NCI-H446 (cell line): ENCODE data around the gene MAP1A.

Experiments
- DNase-seq, 2 experiments: peaks; one replicate each; lab custom pipeline; 2025; lab: John Stamatoyannopoulos, UW

The MAP1A gene

GRCh38 chr15:43517354-43518196 is at the start of gene MAP1A:
Gene MAP1A (plus strand): TSS chr15:43517608. CDS start chr15:43521474, 3,866 bp downstream.
- peak; percentile 33 to 51 for DNase-seq

- no peak for DNase-seq
These were observed 47.5 kb upstream of the MAP1A start for GRCh38 chr15:43469867-43470266.

DNA sequence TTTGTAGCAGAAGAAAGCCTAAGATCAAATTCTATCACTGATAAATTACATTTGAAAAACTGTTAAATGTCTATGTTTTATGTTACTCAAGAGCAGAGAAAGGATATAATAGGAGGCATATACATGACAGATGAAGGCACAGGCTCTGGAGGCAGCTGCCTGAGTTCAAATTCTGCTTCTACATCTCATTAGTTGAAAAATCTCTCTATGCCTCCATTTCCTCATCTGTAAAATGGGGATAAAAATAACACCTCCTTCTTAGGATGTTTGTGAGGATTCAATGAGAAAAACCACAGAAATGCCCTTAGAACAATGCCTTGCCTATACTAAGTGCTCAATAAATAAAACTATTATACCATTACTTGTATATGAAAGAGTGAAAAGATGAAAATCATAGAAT is 45.4 kb upstream of the MAP1A start:
- DNase-seq, result no peak

DNA sequence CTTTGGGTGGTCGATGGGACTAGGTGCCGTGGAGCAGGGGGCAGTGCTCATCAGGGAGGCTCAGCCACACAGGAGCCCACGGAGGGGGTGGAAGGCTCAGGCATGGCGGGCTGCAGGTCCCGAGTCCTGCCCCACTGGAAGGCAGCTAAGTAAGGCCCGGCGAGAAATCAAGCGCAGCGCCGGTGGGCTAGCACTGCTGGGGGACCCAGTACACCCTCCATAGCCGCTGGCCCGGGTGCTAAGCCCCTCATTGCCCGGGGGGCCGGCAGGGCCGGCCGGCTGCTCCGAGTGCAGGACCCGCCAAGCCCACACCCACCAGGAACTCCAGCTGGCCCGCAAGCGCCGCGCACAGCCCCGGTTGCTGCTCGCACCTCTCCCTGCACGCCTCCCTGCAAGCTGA is 43.5 kb upstream of the MAP1A start:
- no peak for DNase-seq

DNA sequence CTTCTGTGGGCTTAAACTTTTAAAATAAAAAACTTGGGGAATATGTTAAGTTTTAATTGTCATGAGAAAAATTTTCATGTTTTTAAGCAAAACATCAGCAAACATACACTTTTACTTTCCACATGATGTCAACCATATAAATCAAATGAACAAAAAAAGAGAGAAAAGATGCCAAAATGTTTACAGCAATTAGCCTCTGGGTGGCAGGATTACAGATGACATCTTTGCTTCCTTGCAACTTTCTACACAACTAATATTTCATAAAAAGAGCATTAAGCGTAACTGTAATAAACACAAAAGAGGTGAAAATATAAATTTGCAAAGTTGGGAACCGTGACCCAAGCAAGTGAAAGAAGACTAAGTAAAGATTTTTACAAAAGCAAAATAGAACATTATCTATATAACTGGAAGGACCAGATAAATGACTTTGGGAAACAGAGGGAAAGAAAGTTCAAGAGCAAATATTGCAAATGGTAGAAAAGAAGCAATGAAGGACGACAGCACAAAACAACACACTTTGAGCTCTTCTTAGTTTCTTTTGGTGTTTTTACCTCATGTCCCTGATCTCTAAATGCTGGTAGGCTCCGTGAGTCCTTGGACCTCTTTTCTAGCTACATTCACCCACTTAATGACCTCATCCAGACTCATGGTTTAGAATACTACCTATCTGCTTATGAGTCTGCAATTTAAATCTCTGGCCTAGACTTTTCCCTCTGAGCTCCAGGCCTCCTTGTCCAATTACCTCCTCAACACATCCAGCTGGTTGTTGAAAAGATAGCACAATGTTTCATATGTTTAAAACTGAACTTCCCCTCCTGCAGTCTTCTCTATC is 33.9 kb upstream of the MAP1A start:
- peak in 1 of 2 experiments; percentile 2 for DNase-seq

- no peak for DNase-seq
These were observed 33.0 kb upstream of the MAP1A start for GRCh38 chr15:43484455-43484854.

DNA sequence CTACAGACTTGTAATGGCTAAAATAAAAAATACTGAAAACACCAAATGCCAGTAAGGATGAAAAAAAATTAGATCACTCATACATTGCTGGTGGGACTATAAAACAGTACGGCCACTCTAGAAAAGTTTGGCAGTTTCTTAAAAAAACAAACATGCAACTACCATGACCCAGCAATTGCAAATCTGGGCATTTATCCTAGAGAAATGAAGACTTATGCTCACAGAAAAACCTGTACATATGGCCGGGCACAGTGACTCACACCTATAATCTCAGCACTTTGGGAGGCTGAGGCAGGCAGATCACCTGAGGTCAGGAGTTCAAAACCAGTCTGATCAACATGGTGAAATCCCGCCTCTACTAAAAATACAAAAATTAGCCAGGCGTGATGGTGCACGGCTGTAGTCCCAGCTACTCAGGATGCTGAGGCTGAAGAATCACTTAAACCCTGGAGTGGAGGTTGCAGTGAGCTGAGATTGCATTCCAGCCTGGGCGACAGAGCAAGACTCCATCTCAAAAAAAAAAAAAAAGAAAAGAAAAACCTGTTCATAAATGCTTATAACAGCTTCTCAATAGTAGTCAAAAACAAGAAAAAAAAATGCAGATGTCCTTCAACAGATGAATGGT is 30.0 kb upstream of the MAP1A start:
- no peak for DNase-seq

DNA sequence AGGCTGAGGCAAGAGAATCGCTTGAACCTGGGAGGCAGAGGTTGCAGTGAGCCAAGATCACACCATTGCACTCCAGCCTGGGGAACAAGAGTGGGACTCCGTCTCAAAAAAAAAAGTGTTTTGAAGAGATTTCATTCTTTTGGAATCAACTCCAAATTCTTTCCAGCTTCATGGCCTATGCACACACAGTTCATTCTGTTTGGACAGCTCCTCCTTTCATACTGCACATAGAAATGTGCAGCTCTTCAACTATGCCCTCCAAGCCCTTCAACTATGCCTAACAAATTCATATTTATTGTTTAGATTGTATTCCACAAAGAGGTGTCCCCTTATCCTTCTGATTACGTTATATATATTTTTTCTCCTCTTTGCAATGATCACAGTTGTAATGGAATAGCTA is 28.6 kb upstream of the MAP1A start:
- no peak for DNase-seq

DNA sequence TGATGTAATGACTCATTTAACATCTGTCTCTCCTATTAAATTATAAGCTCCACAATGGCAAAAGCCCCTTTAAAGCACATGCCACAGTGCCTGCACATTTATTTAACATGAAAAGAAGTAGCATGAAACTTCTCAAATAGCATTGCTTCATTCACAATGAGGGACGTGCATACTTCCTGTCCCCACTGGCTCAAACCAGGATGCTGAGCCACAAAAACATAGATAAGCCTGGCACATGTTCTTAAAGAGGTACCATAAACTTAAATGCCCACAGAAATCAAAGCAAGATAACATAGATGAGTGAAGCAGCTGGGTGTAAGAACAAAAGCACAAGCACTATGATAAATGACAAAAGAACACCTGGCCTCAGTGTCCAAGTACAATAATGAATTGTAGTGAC is 28.2 kb upstream of the MAP1A start:
- DNase-seq, result no peak

GRCh38 chr15:43492266-43492665 is 25.1 kb upstream of the MAP1A start:
- no peak for DNase-seq

GRCh38 chr15:43492673-43493601 is 24.5 kb upstream of the MAP1A start, which contains the start of gene TP53BP1:
Gene TP53BP1 (minus strand): TSS chr15:43493156. CDS start chr15:43493043, 113 bp downstream.
- DNase-seq, result peak; percentile 81 to 93

DNA sequence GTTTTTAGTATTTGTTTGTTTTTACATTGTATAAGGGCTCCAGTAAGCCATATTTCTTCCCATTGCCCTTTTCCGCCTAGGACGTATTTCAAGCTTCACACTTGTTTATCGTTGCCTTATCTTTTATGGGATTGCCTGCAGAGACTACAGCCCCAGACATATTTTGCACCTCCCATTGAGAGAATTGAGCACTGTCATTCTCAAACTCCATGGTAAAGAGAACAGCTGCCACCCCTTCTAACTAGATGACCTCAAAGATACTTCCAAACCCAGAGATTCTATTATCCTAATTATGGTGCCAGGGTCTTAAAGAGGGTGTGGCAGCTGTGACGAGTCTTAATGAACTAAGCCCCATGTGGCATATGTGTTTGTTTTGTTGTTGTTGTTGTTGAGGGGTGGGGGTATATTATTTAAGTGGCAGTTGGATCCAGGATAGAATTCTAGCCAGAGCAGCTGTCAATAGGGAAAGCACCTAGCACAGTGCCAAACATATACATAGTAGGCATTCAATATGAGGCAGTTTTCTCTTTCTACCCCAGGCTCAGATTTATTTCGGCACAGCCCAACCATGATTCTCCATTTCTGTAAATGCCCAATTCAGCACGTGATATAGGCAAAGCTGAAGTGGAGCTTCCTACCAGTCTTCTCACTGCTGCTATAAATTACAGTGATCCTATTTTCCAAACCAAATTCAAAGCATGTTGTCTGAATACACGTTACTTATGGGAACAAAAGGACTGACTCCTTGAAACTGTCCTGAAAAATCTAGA is 23.5 kb upstream of the MAP1A start:
- no peak for DNase-seq

GRCh38 chr15:43498990-43499389 is 18.4 kb upstream of the MAP1A start:
- no peak for DNase-seq

- DNase-seq, result no peak
These were observed 17.8 kb upstream of the MAP1A start for GRCh38 chr15:43499635-43500034.

GRCh38 chr15:43505738-43506137 is 11.7 kb upstream of the MAP1A start:
- no peak for DNase-seq

GRCh38 chr15:43508421-43508820 is 9.0 kb upstream of the MAP1A start:
- DNase-seq, result no peak

- no peak for DNase-seq
These were observed 8.3 kb upstream of the MAP1A start for GRCh38 chr15:43508991-43509659.

DNA sequence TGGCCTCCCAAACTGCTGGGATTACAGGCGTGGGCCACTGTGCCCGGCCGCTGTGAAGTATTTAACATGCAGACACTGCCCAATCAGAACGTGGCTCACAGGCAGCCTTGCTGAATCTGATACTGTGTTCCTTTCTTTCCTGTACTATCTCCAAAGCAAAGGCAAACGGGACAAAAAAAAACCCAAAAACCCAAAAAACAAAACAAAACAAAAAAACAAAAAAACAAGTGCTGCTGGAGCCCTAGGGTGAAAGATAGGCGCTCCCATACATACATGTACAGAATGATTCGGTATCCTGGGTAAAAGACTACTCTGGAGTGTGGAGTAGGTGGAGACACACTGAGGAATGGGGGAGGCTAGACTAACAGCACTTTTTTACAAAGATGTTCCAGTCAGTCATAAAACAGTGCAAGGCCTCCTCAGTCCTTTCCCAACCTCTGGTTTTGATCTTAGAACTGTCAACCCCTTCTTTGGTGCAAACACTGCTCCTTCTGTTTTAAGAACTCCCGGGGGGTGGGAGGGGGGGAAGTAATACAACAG is 7.7 kb upstream of the MAP1A start:
- DNase-seq, result no peak

DNA sequence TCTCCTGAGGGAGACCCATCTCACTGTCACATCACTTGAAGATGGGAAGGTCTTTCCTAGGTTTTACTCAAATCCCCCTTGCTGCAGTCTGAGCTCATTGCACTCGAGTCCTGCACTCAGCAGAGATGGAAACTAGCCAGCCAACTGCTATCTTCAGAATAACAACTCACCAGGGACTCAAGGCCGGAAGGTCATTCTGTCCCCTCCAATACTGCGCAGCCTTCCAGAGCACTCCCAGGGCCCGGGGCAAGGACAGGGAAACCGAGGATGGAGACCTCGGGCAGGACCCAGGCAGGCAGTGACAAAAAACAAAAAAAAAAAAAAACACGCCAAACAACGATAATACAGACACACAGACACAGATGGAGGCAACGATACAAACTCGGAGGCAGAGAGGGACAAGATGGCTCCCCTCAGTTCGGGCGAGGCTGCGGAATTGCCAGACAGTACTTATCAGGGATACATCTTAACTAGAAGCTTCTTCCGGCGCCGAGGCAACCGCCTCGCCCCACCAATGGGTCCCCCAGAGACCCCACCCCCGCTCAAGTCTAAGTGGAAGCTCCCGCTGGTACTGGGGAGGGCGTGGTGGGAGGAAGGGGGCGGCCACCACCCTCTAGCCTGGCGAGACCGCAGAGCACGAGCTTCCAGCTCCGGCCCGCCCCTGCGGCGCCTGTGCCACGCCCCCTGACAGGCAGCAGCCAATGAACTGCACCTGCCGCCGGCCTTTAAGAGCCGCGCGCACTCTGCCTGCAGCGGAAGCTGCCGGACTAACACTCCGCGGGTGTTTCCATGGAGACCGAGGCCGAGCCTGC is 7.0 kb upstream of the MAP1A start:
- DNase-seq, result peak; percentile 90 to 99
